Hypothalamus (tissue), 51 donors: Measurements from ENCODE around the gene AMDHD2.

Experiments
- DNase-seq, 51 donors: peaks; one replicate each; lab custom pipeline; 2025; lab: John Stamatoyannopoulos, UW

AMDHD2 gene

DNA sequence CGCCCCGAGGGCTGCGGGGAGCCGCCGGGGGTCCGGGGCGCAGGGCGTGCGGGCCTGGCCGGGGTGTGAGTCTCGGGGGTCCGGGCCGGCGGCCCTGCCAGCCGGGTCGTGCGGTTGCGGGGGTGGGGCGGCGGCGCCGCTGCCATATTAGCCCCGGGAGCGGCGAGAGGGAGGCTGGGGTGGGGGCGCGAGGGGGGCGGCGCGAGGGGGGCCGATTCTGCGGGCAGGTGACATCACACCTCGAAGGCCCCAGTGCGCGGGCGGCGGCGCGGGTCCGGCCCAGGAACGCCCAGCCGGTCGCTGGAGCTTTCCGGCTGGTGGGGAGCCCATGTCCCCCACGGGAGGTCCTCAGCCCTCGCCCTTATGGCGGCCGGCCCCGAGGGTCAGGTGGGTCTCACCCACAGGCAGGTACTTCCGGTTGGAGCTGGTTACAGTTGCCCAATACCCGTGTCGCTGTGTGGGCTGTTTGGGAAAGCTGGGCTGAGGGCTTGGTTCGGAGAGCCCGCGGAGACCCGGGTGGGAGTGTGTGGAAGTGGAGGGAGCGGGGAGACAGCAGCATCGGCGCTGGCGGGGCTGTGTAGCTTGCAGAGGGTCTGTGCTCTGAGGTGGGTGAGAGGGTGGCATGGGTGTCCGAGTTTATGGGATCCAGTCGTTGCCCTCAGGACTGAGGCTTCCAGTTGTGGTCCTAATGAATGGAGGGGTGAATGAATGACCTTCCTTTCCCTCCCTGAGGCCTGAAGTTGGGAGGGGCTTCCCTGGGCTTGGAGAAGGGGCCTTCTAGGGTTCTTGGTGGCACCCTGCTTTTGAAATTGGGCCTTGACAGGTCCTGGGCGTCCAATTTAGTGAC lies 5.6 kb upstream of the AMDHD2 start:
- peak in 1 of 51 donors; percentile 52 for DNase-seq

DNA sequence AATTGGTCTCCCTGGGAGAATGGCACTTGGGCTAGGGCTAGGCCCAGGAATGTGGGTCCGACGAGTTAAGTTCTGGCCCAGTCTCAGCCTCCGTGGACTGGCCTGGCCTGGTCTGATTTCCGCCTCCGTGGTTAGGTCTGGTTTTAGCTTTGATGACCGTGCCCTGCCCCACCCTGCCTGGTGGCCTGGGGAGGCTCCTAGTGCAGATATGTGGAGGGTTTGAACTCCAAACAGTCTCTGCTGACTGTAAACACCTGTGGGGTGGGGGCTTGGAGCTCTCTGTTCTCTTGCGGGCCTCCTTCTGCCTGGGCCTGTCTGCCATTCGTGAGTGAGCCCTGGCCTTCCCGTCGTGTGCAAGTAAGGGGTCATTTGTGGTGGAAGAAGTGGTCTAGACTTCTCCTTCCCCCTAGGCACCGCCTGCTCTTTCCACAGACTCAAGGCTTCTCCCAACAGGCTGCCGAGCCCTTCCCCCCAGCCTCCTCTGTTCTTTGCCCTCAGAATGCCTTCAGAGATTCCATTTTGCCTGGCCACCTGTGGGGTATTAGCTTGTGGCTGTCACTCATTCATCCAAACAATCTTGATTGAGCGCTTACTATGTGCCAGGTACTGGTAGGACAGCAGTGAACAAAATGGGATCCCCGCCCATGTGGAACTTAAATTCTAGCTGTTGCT lies 4.9 kb upstream of the AMDHD2 start:
- no peak for DNase-seq

DNA sequence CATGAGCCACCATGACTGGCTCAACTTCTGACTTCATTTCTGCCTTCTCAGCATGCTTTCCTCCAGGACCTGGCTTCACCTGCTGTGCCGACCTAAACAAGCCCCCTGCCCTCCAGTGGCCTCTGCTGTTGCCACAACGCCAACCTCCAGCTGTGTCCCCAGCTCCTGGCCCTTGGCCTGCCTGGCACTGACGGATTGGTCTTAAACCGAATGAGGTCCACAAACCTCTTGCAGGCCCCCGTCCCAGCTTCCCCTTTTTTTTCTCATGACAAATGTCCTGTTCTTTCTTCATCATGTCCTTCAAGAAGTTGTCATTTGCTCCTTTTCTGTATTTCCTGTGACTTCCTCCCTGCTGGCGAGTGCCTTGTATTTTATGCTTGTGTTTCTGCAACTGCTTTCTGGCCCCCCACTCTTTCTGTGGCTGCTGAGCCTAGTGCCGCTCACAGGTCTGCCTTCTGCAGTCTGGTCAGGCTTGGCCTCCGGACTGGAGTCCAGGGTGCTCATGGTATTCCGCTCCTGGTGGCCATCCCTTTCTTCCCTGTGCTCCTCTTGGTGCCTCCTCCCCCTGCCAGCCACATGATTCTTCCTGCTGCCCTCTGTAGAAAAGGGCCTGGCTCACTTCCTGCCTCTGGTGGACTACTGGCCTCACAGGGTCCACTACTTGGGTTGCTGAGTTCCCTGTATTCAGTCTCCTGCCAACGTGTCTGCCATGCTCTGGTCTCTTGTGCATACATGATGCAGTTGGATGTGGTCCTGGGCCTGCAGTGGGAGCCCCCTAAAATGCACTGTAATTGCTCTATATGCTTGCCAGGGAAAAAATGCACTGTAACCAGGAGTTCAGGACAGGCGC lies 3.6 kb upstream of the AMDHD2 start:
- DNase-seq = peak in 6 of 51 donors; percentile 18 to 52 (median 30)

DNA sequence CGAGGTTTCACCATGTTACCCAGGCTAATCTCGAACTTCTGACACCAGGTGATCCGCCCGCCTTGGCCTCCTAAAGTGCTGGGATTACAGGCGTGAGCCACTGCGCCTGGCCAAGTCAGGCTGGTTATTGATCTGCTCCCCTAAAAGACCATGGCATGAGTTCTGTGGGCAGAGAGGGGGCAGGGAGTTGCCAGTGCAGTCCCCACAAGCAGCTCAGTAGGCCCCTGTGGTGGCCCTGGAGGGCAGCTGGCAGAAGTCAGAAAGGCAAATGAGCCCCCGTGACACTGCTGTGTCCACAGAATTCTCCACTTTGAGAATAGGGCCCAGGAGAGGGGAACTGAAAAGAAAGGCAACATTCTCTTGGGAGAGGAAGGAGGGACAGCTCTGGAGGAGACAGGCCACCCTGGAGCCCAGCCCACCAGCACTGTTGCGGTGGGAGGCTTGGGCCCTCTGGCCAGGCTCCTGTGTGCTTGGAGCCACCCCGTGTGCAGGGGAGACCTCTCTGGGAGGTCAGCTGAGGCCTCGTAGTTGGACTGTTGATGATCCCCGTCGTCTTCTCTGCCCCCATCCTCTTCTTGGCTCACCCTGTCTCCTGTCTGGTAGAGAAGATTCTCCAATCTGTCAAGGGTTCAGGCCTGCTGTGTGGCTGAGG lies 2.1 kb upstream of the AMDHD2 start:
- no peak for DNase-seq

DNA sequence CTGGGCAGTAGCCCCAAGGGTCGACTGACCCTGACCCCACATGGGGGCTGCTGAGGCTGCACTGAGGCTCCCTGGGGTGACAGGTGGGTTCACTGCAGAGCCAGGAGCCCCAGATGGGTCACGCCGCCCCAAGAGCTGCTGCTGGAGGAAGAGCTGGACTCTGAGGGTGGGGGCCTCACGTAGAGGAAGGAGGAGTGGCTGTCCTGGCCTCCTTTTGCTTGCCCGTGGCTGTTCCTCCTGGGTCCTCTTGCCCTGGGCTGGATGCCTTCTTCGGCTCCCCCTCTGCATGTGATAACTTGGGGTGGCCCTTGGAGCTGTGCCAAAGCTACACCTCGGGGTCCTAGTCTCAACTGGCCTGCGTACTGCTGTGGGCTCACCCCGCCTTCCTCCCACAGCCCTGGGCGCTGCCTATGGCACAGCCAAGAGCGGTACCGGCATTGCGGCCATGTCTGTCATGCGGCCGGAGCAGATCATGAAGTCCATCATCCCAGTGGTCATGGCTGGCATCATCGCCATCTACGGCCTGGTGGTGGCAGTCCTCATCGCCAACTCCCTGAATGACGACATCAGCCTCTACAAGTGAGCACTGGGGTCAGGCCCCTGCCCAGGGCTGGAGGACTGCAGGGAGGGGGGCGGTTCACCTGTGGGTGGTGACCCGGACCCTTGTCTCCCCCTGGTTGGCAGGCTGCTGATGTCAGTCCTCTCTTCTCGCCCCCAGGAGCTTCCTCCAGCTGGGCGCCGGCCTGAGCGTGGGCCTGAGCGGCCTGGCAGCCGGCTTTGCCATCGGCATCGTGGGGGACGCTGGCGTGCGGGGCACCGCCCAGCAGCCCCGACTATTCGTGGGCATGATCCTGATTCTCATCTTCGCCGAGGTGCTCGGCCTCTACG lies 1.1 kb upstream of the AMDHD2 start:
- no peak for DNase-seq

DNA sequence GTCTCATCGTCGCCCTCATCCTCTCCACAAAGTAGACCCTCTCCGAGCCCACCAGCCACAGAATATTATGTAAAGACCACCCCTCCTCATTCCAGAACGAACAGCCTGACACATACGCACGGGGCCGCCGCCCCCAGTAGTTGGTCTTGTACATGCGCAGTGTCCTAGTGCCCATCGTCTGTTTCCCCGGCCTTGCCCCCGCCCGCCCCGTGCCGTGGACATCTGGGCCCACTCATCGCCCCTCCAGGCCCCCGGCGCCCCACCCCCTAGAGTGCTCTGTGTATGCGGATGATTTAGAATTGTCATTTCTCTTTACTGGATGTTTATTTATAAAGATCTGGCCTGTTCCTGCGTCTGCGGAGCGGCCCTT lies 475 bp upstream of the AMDHD2 start:
- no peak for DNase-seq

DNA sequence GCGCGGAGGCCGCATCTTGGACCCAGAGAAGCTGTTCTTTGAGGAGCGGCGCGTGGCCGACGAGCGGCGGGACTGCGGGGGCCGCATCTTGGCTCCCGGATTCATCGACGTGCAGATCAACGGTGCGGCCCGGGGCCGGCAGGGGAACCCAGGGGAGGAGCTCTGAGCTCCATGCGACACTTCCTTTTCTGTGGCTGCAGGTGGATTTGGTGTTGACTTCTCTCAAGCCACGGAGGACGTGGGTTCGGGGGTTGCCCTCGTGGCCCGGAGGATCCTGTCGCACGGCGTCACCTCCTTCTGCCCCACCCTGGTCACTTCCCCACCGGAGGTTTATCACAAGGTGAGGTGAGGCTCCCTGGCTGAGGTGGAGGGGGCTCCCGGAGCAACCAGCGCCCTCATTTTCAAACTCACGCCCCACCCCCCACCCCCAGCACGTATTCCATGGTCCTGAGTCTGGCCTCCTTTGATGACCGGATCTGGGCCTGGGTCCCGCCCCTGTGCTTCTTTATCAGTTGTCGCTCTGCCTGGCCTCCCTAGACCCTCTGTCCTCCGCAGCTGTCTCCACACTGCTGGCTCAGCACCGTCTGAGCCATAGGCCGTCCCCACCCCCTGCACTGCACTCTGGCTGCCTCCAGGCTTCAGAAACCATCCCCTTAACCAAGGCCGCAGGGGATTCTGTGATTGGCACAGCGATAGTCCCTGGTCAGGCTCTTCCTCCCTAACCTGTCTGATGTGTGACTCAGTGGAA lies 787 bp downstream of the AMDHD2 start:
- no peak for DNase-seq

DNA sequence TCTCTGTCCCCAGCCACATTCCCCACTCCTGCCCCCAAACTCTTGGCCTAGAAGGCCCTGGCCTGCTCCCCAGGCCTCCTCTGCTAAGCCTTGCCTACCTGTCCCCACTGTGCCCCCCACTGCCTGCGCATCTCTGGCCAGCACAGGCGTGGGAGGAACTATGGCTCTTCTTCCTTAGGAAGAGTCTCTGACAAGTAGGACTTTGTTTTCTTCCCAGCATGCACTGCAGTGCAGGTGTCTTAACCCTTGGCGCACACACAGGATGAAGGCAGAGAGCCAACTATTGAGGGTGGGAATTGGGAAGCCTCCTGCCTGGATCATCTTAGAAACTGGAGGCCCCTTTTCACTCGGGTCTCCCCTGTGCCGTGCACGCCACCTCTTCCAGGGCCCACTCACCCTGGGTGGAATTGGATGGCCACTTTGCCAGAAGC lies 3.6 kb downstream of the AMDHD2 start:
- no peak for DNase-seq

DNA sequence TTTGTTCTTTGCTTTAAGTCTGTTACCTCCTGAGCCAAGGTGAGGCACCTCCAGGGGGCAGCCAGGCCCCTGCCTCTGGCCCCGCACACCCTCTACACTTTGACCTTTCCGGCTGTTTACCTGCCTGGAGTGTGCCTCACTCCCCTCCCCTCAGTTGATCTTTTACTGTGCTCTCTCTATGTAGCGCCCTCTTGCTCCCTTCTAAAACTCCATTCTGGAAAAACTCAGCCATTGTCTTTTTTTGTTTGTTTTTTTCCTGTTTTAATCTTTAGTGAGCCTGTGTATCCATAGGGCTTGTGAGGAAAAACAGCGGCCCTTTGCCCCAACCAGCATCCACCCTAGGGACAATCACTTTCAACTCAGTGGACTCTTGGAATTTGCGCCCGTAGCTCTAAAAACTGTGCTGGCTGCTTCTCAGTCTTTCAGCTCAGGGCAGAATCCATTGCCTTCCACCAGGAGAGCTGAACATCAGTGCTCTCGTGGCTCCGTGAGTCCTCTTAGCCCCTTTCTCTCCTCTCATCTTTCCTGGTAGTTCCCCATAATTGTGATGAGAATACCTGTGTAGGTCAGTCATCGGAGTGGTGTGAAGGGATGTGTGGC lies 4.3 kb downstream of the AMDHD2 start:
- no peak for DNase-seq

DNA sequence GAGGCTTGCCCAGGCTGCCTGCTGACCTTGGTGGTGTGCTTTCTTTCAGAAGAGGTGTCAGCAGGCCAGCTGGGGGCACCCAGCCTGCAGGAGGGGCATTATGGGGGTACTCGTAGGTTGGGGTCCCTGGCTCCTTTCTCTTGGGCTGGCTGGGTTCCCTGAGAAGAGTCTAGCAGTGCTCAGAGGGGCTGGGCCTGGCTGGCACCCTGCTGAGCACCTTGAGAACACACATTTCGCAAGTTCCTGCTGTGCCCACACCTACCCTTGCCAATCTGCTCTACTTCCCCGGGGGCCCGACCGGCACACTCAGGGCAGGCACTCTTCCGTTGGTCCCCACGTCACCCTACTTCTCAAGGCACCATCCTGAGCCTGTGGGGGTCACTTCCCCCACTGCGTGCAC lies 6.0 kb downstream of the AMDHD2 start:
- DNase-seq = no peak

DNA sequence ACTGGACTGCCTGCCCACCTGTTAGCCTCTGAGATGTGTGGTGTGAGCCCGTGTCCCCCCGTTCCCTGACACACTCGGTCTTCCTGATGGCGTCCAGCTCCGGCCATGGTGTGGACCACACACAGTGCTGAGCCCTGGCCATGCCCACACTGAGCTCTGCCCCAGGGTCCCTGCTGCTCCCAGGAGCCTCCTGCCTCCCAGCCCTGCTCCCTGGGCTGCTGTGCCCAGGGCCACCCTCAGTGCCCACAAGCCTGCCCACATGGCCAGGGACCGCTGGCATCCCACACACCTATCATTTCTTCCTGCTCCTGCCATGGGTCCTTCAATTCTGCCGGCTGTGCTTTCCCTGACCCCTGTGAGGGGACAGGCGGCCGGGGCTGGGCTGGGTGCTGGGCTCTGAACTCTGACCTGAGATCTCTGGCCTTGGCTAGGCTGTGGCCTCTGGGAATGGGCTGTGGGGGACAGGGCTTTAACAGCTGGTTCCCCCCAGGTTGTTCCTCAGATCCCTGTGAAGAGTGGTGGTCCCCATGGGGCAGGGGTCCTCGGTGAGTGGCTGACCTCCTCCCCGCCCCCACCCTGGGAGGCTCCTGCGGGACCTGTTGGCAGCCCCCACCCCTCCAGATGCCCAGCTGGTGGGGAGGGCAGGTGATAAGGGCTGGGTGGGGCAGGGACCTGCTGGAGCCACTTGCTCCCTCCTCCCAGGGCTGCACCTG lies 7.1 kb downstream of the AMDHD2 start:
- no peak for DNase-seq

DNA sequence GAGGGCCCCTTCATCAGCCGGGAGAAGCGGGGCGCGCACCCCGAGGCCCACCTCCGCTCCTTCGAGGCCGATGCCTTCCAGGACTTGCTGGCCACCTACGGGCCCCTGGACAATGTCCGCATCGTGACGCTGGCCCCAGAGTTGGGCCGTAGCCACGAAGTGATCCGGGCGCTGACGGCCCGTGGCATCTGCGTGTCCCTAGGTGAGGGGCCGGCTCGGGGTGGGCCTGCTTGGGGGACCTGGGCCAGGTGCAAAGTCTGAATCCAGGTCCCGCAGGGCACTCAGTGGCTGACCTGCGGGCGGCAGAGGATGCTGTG lies 7.6 kb downstream of the AMDHD2 start:
- DNase-seq = no peak

DNA sequence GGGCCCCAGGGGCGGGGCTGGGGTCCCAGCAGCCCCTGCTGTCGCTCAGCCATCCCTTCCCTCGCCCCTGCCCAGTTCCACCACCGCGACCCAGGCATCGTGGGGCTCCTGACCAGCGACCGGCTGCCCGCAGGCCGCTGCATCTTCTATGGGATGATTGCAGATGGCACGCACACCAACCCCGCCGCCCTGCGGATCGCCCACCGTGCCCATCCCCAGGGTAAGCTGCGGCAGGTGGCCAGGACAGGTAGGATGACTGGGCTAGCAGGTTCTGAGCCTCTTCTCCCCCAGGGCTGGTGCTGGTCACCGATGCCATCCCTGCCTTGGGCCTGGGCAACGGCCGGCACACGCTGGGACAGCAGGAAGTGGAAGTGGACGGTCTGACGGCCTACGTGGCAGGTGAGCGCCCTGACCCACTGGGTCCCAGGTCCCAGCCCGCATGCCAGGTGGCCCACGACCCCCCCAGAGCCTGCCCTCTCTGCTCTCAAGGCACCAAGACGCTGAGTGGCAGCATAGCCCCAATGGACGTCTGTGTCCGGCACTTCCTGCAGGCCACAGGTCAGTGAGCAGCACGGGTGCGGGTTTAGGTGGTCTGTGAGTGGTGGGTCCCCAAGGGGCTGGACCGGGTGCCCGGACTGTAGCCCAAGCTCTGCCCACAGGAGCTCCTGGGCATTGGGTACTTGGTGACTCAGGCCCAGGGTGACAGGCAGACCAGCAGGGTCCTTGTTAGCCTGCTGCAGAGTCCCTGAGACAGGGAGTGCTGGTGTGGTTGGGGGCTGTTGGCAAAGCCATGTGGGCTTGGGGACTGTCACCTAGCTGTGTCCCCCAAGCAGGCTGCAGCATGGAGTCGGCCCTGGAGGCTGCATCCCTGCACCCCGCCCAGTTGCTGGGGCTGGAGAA lies 8.2 kb downstream of the AMDHD2 start:
- no peak for DNase-seq

DNA sequence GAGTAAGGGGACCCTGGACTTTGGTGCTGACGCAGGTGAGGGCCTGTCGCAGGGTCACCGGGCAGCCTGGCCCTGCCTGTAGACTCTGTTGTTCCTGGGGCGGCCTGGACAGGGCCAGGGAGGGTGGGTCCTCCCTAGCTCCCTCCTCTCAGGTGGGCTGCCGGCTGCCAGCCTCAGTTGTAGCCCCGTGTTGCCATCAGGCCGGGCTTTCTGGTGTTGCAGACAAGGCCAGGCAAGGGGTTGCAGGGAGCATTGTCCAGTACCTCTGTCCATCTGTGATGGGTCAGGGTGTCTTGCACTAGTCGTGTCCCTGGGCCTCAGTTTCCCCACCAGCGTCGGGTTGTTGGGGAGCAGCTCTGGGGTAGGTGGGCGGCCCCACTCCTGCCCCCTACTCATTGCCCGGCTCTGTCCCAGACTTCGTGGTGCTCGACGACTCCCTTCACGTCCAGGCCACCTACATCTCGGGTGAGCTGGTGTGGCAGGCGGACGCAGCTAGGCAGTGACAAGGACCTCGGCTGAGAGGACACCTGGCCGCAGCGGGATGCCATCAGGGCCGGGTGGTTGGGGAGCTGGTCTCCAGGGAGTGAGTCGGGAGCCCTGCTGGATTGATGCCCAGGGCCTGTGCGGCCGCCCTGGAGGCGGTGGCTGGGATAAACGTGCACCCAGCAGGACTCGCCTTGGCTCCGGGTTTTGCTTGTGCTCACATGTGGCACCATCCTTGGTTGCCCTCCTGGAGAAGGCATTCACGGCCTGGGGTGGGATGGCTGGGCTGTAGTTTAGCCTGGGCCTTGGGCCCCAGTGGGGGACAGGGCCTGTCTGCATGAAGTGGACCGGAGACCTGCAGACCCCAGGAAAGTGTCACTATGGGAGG lies 9.1 kb downstream of the AMDHD2 start:
- DNase-seq = no peak

DNA sequence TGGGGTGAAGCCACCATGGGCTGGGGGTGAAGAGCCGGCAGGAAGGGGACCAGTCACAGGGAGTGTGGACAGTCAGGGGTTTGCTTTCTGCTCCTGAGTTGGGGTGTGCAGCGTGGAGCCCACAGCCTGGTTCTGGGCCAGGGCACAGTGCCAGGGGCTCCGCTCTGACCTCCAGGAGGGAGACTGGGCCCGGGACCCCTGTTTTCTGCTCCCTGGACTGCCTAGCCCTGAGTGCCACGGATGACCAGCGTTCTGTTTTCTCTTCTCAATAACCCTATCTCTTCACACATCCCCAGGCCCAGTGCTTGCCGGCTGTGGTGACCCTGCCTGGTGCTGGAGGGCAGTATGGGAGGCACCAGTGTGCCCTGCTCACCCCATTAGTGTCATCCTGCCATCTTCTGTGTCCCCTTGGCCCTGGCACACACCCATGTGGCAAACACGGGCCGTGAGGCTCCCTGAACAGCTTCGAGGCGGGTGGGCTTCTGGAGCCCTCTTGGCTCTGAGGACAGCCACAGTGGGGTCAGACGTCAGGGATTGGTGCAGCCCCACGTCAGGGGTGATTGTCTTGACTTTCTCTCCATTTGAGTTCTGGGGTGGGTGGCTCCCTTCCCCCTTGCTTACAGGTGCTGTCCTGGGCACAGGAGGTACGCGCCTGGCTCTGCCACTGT lies 9.9 kb downstream of the AMDHD2 start:
- no peak for DNase-seq
